ENCODE measurements around the gene ZBTB9.

The ZBTB9 gene

DNA sequence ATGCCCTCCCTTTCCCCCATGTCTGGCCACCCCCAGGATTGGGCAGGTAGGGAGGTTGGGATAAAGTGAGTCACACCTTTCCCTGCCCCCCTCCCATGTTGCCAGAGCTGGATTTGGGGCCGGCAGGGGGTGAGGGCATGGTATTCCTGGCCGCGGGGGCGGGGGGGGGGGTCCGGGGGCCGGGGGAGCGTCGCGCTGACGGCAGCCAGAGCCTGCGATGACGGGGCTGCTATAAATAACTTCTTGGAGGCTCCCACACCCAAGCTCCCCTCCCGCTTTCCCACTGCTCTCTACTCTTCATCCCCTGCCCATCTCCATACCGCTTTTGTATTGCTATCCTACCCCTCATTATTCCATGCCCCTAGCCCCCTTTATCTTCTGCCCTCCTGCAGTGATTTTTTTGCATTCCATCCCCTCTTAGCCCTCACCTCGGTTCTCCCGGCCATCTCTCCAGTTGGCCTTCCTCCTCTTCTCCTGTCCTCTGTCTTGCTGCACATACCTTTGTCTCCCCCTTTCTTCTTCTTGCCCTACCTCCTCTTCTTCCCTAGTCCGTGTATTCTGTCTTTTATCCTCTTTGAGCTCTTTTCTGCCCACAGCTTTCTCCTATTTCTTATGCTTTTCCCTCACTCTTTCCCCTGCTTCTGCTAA is 20.7 kb upstream of the ZBTB9 start:
- DNase-seq, result no peak

GRCh38 chr6:33434961-33435360 is 19.4 kb upstream of the ZBTB9 start:
- no peak for DNase-seq

DNA sequence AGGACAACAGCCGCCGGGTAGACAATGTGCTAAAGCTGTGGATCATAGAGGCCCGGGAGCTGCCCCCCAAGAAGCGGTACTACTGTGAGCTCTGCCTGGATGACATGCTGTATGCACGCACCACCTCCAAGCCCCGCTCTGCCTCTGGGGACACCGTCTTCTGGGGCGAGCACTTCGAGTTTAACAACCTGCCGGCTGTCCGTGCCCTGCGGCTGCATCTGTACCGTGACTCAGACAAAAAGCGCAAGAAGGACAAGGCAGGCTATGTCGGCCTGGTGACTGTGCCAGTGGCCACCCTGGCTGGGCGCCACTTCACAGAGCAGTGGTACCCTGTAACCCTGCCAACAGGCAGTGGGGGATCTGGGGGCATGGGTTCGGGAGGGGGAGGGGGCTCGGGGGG is 16.7 kb upstream of the ZBTB9 start:
- DNase-seq, result no peak

- no peak for DNase-seq
These were observed 15.3 kb upstream of the ZBTB9 start for GRCh38 chr6:33438978-33439594.

GRCh38 chr6:33439956-33440648 is 14.3 kb upstream of the ZBTB9 start:
- no peak for DNase-seq

GRCh38 chr6:33440649-33441309 is 13.6 kb upstream of the ZBTB9 start:
- DNase-seq, result no peak

GRCh38 chr6:33441457-33441856 is 12.9 kb upstream of the ZBTB9 start:
- no peak for DNase-seq

DNA sequence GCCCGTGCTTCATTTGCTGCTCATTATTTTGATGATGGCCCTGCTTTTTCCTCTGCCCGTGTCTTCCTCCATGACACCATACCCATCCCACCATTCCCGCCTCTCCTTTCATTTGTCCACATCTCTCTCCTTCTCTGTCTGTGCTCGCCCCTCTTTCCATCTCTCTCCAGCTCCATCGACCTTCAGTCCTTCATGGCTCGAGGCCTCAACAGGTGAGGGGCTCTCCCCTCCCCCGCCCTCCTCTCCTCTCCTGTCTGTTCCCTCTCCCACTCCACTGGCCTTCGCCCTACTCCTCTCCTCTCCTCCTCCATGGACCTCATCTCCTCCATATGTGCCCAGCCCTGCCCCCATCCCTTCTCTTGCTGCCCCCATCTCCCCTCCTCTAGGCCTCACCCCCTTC is 12.1 kb upstream of the ZBTB9 start:
- no peak for DNase-seq

DNA sequence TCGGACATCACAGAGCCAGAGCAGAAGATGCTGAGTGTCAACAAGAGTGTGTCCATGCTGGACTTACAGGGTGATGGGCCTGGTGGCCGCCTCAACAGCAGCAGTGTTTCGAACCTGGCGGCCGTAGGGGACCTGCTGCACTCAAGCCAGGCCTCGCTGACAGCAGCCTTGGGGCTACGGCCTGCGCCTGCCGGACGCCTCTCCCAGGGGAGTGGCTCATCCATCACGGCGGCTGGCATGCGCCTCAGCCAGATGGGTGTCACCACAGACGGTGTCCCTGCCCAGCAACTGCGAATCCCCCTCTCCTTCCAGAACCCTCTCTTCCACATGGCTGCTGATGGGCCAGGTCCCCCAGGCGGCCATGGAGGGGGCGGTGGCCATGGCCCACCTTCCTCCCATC is 11.4 kb upstream of the ZBTB9 start:
- no peak for DNase-seq

GRCh38 chr6:33443619-33444504 is 10.5 kb upstream of the ZBTB9 start:
- no peak for DNase-seq

GRCh38 chr6:33445119-33445603 is 9.2 kb upstream of the ZBTB9 start:
- DNase-seq, result no peak

GRCh38 chr6:33446356-33446755 is 8.0 kb upstream of the ZBTB9 start:
- DNase-seq, result no peak

DNA sequence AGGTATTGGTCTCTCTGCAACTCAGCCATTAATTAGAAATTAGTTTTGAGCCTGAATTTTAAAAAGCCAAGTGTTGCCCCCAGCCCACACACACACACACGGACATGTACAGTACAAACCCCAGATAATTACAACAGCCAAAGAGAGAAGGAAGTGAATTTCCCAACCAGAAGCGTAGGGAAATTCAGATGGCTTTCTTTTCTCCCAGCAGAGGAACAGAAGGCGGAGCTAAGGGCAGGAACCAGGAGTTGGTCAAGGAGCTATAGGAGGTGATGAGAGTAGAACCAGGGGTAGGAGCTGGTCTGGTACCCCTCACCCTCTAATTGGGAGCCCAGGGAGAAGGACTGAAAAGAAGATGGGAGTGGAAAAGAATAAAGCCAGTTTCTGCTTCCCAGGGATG is 3.9 kb upstream of the ZBTB9 start:
- no peak for DNase-seq

GRCh38 chr6:33451606-33452005 is 2.8 kb upstream of the ZBTB9 start:
- no peak for DNase-seq

GRCh38 chr6:33452496-33452895 is 1.9 kb upstream of the ZBTB9 start:
- DNase-seq, result no peak

- no peak for DNase-seq
These were observed 875 bp upstream of the ZBTB9 start for GRCh38 chr6:33453393-33454008.

- no peak for DNase-seq
These were observed 675 bp downstream of the ZBTB9 start for GRCh38 chr6:33455051-33455450.

- DNase-seq, result no peak
These were observed 1.8 kb downstream of the ZBTB9 start for GRCh38 chr6:33456156-33456555.

DNA sequence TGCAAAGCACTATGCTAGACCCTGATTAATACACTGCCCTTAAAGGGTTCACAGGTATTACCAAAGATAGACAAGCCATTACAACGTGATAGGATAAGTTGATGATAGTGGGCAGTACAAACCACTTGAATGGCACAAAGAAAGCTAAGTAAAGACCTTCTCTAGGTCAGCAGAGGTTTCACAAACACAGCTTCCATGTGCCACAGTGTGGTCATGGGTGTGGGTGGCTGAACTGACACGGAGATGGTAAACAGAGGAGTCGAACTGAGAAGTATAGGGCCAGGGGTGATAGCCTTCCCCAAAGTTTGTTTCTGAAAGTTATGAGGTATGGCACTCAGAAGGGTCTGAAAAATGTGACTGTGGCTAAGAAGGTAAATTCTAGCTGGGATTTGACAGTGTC is 4.3 kb downstream of the ZBTB9 start:
- DNase-seq, result no peak

GRCh38 chr6:33459226-33459625 is 4.8 kb downstream of the ZBTB9 start:
- no peak for DNase-seq

- DNase-seq, result no peak
These were observed 11.8 kb downstream of the ZBTB9 start for GRCh38 chr6:33466075-33466735.

DNA sequence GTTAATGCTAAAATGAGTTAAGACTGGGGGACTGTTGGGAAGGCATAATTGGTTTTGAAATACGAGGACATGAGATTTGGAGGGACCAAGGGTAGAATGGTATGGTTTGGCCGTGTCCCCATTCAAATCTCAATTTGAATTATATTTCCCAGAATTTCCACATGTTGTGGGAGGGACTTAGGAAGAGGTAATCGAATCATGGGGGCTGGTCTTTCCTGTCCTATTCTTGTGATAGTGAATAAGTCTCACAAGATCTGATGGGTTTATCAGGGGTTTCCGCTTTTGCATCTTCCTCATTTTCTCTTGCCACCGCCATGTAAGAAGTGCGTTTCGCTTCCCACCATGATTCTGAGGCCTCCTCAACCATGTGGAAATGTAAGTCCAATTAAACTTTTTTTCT is 12.7 kb downstream of the ZBTB9 start:
- DNase-seq, result no peak

Measured in CD4-positive, alpha-beta T cell treated with Interleukin-12 subunit alpha and Interleukin-12 subunit beta, for 1 hour (primary cell).